CD4-positive, alpha-beta T cell treated with Interleukin-6 for 4 hours (primary cell): ENCODE measurements around the gene KCNK7.

Source experiments
- DNase-seq: peaks from one replicate; pipeline ENCODE4 v3.0.0-alpha.2; 2020; ENCODE audit warnings: mixed read lengths

Gene KCNK7

GRCh38 chr11:65571420-65571819, 24.2 kb downstream of the KCNK7 start:
- no peak for DNase-seq

GRCh38 chr11:65569973-65570918, 25.4 kb downstream of the KCNK7 start, which contains the start of gene ZNRD2:
Gene ZNRD2, plus strand, starts transcription at chr11:65570477. Its CDS starts 15 bp downstream, at chr11:65570492.
- DNase-seq, result peak; percentile 99

GRCh38 chr11:65569164-65569972, 26.2 kb downstream of the KCNK7 start:
- DNase-seq, result no peak

GRCh38 chr11:65565624-65566453, 29.8 kb downstream of the KCNK7 start:
- peak; percentile 58 for DNase-seq

GRCh38 chr11:65564879-65565559, 30.6 kb downstream of the KCNK7 start:
- DNase-seq, result peak; percentile 58

- no peak for DNase-seq
Measured at GRCh38 chr11:65563601-65564000, 32.0 kb downstream of the KCNK7 start.

GRCh38 chr11:65562788-65563187, 32.8 kb downstream of the KCNK7 start:
- no peak for DNase-seq

GRCh38 chr11:65562020-65562419, 33.6 kb downstream of the KCNK7 start:
- DNase-seq, result no peak

- peak; percentile 38 for DNase-seq
Measured at GRCh38 chr11:65560555-65561418, 34.8 kb downstream of the KCNK7 start.

GRCh38 chr11:65559951-65560537, 35.6 kb downstream of the KCNK7 start:
- no peak for DNase-seq

- no peak for DNase-seq
Measured at GRCh38 chr11:65559535-65559934, 36.1 kb downstream of the KCNK7 start.

- DNase-seq, result no peak
Measured at GRCh38 chr11:65558930-65559509, 36.6 kb downstream of the KCNK7 start.

GRCh38 chr11:65558002-65558929, 37.3 kb downstream of the KCNK7 start, which contains the start of gene LTBP3:
Gene LTBP3, minus strand, starts transcription at chr11:65558359. Its CDS starts 400 bp downstream, at chr11:65557959.
- peak; percentile 62 for DNase-seq

- DNase-seq, result peak; percentile 40
Measured at GRCh38 chr11:65557280-65558001, 38.2 kb downstream of the KCNK7 start.

- peak; percentile 24 for DNase-seq
Measured at GRCh38 chr11:65556470-65557279, 38.9 kb downstream of the KCNK7 start.

- DNase-seq, result peak; percentile 21
Measured at GRCh38 chr11:65555693-65556231, 39.8 kb downstream of the KCNK7 start.

- no peak for DNase-seq
Measured at GRCh38 chr11:65554842-65555430, 40.7 kb downstream of the KCNK7 start.
